NB4 (cell line): ENCODE results near the gene EQTN.

ENCODE experiments used
- POLR2A ChIP-seq: IDR thresholded peaks from 2 replicates; pipeline ENCODE4 v1.6.1; 2011; ENCODE audit warnings: mild to moderate bottlenecking; ENCODE audit not compliant: insufficient read length; ENCODE audit errors: extremely low read depth
- TF ChIP-seq, protein P1 (sequence below): IDR thresholded peaks from one replicate; pipeline ENCODE4 v1.5.1; 2012; ENCODE audit warnings: low read depth, low read length

- TF ChIP-seq, protein P1, sequence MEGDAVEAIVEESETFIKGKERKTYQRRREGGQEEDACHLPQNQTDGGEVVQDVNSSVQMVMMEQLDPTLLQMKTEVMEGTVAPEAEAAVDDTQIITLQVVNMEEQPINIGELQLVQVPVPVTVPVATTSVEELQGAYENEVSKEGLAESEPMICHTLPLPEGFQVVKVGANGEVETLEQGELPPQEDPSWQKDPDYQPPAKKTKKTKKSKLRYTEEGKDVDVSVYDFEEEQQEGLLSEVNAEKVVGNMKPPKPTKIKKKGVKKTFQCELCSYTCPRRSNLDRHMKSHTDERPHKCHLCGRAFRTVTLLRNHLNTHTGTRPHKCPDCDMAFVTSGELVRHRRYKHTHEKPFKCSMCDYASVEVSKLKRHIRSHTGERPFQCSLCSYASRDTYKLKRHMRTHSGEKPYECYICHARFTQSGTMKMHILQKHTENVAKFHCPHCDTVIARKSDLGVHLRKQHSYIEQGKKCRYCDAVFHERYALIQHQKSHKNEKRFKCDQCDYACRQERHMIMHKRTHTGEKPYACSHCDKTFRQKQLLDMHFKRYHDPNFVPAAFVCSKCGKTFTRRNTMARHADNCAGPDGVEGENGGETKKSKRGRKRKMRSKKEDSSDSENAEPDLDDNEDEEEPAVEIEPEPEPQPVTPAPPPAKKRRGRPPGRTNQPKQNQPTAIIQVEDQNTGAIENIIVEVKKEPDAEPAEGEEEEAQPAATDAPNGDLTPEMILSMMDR, result no peak
- no peak for TF ChIP-seq POLR2A
Observed at GRCh38 chr9:27336829-27337228, 39.9 kb upstream of the EQTN start.
